Embryonic facial prominence (tissue), 1 donor: ENCODE data around the gene RADIL.

Experiments
- DNase-seq: peaks from one replicate; pipeline ENCODE4 v3.0.0-alpha.2; 2016; ENCODE audit errors: extremely low spot score

The RADIL gene

GRCh38 chr7:4754433-4755010 lies 129.0 kb downstream of the RADIL start:
- no peak for DNase-seq

GRCh38 chr7:4753598-4754432 lies 129.7 kb downstream of the RADIL start:
- no peak for DNase-seq

- DNase-seq: no peak
Measured at GRCh38 chr7:4751398-4751947, 132.0 kb downstream of the RADIL start.

GRCh38 chr7:4749798-4750197 lies 133.7 kb downstream of the RADIL start:
- DNase-seq: no peak

- no peak for DNase-seq
Measured at GRCh38 chr7:4749363-4749762, 134.2 kb downstream of the RADIL start.
